ENCODE results near the gene DCANP1. TPM values are rescaled to one million over a fixed set of nuclear protein-coding genes. Genes with fewer than 3 reads are reported as not detected.

The DCANP1 gene
- total and polyA plus RNA-seq, 9 of the 15 experiments (the other 6 are each of a cell fraction or from before 2014, with no cell fraction given): not detected

DNA sequence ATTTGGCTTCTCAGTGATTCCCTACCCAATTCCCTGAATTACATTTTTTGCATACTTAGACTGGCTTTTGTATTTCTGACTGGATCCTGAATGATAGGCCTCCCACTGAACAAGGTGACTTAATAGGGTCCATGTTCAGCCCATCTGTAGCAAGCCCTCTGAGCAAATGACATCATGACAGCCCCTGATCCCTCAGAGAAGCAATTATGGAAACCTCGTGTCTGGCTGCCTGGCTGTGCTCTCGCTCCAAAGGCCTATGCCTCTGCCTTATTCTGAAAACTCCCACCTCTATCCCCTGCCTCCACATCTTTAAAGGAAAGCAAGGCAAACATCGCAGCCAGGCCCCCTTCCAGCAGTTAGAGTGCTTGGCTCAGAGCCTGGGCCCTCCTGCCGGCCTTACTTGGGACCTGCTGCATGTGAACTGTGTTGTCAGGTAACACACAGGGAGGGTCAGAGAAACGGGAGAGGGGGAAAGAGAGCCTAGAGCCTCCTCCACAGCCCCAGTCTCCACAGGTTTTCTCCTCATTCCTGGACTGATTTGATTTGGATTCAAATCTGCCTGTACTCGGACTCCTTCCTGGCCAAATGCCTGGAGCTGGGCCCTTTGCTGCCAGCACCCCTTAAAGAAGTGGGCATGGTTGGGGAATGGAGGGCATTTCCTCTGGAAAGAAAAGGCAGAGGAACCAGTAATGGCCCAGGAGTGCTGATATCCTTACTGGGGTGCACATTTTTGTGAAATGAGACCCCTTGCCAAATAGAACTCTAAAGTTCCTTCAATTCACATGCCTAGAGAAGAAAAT, 3.8 kb downstream of the DCANP1 start (continued):
- TF ChIP-seq, protein P1, sequence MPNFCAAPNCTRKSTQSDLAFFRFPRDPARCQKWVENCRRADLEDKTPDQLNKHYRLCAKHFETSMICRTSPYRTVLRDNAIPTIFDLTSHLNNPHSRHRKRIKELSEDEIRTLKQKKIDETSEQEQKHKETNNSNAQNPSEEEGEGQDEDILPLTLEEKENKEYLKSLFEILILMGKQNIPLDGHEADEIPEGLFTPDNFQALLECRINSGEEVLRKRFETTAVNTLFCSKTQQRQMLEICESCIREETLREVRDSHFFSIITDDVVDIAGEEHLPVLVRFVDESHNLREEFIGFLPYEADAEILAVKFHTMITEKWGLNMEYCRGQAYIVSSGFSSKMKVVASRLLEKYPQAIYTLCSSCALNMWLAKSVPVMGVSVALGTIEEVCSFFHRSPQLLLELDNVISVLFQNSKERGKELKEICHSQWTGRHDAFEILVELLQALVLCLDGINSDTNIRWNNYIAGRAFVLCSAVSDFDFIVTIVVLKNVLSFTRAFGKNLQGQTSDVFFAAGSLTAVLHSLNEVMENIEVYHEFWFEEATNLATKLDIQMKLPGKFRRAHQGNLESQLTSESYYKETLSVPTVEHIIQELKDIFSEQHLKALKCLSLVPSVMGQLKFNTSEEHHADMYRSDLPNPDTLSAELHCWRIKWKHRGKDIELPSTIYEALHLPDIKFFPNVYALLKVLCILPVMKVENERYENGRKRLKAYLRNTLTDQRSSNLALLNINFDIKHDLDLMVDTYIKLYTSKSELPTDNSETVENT (CRISPR knock-in tag; IDR thresholded peaks at IDR 0.05): no peak
- TF ChIP-seq, protein P2, sequence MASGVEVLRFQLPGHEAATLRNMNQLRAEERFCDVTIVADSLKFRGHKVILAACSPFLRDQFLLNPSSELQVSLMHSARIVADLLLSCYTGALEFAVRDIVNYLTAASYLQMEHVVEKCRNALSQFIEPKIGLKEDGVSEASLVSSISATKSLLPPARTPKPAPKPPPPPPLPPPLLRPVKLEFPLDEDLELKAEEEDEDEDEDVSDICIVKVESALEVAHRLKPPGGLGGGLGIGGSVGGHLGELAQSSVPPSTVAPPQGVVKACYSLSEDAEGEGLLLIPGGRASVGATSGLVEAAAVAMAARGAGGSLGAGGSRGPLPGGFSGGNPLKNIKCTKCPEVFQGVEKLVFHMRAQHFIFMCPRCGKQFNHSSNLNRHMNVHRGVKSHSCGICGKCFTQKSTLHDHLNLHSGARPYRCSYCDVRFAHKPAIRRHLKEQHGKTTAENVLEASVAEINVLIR (CRISPR knock-in tag; IDR thresholded peaks at IDR 0.05): no peak
- TF ChIP-seq PHB (CRISPR knock-in tag; IDR thresholded peaks at IDR 0.05): no peak
- TF ChIP-seq NR4A1 (CRISPR knock-in tag; IDR thresholded peaks at IDR 0.05): no peak
- TF ChIP-seq NR4A1 (tag; IDR thresholded peaks at IDR 0.05): no peak
- TF ChIP-seq, protein P3, sequence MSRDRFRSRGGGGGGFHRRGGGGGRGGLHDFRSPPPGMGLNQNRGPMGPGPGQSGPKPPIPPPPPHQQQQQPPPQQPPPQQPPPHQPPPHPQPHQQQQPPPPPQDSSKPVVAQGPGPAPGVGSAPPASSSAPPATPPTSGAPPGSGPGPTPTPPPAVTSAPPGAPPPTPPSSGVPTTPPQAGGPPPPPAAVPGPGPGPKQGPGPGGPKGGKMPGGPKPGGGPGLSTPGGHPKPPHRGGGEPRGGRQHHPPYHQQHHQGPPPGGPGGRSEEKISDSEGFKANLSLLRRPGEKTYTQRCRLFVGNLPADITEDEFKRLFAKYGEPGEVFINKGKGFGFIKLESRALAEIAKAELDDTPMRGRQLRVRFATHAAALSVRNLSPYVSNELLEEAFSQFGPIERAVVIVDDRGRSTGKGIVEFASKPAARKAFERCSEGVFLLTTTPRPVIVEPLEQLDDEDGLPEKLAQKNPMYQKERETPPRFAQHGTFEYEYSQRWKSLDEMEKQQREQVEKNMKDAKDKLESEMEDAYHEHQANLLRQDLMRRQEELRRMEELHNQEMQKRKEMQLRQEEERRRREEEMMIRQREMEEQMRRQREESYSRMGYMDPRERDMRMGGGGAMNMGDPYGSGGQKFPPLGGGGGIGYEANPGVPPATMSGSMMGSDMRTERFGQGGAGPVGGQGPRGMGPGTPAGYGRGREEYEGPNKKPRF (IDR thresholded peaks at IDR 0.05; ENCODE audit: low read depth, low read length): no peak
- no peak for TF ChIP-seq BCL6 (CRISPR knock-in tag; IDR thresholded peaks at IDR 0.05)
